Stimulated activated CD4-positive, alpha-beta T cell treated with anti-CD3 and anti-CD28 coated beads, Interleukin-2, amount 100 ng/mL, for 4 hours (primary cell): ENCODE measurements around the gene NCKAP5.

Experiments
- DNase-seq: peaks from one replicate; pipeline ENCODE4 v3.0.0-alpha.2; 2020; ENCODE audit warnings: low read depth

The NCKAP5 gene

DNA sequence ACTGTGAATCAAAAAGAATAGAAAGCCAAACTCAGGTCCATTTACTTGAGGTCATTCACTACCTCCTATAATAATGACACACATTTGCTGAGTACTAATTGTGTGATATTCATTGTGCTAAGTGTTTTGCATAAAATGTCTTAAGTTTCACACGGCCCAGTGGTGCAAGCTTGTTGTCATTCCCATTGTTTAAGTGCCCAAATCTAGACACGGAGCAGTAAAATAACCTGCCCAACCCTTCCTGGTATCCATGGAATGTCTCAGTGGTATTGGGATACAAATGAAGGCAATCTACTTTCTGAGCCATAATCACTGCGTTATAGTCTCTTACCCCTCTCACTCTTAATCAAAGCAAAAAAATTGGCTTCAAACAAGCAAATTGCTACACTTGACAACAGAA, 233.3 kb downstream of the NCKAP5 start:
- no peak for DNase-seq

DNA sequence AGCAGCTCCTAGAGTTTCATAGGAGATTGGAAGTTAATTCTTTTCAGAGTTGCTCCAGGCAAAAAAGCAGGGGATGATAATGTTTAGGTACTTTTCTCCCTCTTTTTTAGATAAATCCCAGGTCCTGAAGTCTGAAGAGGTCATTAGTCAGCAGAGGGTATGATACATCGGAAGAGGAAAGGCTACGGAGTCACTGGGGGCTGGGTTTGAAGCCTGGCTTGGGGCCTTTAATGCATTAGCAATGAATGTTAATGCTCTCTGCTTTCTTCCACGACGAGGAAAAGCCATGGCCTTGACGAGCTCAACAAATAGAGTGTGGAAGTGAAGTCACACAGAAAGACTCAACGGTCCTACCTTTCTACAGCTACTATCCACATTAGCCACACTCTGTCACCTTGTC, 235.1 kb downstream of the NCKAP5 start:
- DNase-seq, result no peak

DNA sequence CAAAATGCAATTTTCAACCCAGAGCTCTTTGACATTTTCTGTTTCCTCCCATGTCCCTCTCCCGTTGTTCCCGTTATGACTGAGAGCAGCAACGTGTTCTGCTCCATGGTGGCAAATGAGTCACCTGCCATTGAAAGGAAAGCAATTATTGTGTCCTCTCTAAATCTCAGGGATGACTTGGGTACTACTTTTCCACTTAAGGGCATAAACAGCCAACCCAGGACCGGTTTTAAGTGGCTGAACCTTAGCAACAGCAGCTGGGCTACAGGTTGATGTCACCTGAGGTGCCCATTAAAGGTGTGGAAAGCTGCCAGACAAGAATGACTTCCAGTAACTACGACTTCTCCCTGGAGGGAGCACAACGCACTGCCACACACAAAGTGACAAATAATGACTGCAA, 236.8 kb downstream of the NCKAP5 start:
- DNase-seq, result no peak

DNA sequence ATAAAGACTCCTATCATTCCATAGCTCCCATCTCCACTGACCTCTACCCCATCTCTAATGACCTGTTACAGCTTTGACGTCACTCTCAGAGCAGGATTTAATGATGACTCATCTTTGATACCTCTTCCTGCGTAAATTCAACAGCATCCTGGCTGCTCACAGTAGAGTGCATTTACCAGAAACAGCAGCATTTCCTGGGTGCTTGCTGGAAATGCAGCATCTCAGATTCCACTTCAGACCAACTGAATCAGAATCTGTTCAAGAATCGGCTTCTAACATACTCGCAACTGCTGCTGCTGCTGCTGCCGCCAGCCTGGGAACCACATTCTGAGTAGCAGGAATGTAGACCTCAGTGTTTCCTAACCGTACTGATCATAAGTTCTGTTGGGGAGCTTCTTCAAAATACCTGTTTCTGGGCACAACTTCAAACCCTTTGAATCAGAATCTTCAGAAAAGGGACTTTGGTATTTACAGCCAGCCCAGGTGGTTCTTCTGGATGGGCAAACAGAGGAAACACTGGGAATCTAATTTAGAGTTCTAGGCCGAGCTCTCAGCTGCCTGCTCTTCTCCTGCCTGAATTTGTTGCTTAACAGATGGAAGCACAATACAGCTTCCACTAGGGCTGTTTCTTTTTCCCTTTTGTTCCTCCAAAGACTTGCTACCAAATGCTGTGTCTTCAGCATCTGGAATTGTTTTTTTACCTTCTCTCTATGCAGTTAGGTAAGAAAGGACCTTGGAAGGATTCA, 241.4 kb downstream of the NCKAP5 start:
- DNase-seq, result no peak

DNA sequence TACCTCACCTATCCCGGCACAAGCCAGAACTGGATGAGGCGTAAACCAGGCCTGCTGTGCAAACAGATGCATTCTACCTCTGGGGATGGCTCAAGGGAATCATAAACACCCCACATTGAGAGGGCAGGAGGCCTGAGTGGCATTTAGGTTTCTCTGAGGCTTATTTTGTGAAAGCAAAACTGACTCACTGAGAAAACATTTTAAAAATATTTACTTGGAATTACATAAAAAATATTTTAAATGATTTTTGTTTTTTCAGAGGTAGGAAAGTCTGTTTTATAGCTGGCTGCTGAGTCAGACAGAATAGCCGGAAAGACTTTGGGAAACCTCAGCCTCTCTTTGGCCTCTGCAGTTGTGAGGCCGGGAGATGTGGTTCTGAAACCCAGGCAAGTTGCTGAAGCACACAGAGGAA, 244.1 kb downstream of the NCKAP5 start:
- DNase-seq, result no peak

DNA sequence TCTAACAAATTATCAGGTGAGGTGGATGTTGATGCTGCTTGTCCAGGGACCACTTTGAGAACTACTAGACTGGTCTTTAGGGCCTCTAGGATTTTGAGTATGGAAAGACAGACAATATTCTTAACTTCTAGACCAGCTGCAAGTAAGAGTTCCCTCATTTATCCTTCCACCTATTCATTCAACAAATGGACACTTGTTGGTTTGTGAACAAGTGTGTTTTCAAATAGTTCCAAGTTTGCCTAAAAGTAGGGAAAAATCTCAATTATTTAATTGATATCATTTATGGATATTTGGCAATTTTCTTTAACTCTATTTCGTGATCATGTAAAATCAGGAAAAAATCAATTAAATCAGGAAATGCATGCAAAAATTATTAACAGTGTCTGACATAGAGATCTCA, 245.4 kb downstream of the NCKAP5 start:
- DNase-seq, result no peak

DNA sequence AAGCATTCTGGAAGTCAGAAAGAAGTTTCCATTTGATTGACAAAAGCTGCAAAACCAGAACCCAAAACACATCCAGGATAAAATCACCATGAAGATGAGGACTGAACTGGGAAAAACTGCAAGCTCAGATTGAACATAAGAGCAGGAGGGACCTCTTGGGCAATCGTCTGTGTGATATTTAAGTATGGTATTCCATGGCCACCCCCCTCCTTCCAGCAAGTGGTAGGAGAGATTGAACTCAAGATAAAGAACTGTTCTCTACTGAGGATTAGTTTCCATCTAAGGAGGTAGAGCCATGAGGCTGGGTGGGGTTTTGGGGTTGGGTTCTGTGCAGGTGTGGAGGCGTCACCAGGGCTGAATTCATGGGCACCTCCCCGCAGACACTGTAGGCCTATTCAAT, 251.1 kb downstream of the NCKAP5 start:
- DNase-seq, result no peak

DNA sequence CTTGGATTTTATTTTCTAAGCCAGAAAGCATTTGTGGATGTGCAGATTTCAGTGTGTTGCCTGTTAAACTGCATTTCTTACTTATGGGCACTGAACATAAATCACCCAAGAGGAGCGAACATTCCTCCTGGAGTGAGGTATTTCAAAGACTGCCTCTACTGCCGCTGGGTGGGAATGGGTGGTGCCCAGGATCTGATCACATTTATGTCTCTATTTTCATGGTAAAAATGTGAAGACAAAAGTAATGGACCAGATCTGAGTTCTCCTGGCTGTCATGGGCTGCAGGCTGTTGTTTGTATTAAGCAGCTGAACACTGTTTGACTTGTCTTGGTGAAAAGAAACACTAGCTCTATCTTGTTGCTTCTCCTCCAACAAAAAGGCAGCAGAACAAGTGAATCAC, 251.7 kb downstream of the NCKAP5 start:
- no peak for DNase-seq

DNA sequence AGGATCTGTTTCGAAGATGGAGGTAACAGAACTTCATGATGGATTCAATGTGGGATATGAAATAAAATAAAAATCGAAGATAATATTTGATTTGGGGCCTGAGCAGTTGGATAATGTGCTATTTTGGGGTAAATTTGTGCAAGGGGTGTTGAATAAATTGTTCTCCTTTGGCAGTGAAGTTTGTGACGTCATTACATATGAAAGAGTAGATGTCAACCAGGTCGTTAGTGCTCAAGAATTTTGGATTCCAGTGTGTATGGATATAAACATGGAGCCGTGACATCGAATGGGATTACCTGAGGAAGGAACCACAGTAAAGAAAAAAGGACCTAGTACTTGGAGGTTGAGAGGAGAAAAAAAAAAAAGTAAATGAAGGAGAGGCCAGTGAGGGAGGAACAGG, 253.0 kb downstream of the NCKAP5 start:
- no peak for DNase-seq

DNA sequence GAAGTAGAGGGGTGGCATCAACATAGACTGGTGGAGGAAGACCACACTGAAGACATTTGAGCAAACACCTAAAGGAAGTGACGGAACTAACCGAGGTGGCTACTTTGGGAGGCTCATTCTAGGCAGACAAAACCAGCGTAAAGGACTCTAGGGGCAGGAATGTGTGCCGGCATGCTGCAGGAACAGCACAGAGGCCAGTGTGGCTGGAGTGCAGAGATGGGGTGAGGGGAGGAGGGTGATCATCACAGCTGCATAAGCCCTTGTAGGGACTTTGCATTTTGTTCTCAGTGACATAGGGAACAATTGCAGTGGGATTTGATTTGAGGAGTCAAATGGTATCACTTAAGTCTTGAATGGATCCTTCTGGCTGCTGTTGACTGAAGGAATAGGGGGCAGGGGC, 253.5 kb downstream of the NCKAP5 start:
- no peak for DNase-seq

DNA sequence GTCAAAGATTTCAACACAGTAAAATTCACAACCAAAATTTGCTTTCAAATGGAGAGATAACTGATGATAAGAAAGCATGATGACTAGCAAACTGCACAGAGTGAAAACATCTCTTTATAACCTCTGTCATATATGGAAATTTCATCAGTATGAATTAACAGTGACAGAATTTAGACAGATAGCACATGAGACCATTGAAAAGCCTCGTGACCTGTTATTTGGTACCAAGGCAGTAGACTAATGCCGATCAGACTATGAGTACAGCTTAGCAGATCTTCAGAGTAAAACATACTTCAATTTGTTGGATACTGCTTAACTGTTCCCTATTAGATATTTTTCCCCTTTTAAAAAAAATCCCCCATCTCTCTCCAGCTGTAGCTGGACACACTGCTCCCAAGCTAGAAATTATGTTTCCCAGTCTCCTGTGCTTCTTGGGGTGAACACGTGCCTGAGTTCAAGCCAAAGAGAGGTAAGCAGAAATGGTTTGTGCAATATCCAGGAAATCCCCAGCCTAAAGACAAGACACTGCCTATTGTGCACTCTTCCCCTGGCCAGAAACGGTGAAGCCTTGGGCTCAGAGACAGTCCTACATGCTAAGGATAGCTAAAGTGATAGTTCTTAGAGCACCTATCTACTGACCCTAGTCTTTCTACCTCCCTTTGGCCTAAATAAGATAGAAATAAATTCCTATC, 256.1 kb downstream of the NCKAP5 start:
- no peak for DNase-seq

DNA sequence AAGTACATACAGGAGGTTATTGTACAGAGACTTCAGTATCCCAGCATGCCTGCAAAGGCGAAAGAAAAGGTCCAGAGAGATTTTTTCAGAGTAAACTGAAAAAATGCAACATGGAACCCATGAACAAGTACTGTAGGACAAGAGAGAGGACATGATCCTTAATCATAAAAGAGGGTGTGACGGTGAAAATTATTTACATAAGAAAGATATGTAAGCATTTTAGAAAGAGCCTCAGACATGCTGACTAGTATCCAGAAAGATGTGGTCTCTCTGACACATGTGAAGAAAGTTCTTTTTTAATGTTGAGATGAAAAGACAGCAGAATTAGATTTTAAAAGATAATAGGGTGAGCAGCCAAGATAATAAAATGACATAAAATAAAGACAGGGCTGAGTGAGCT, 262.0 kb downstream of the NCKAP5 start:
- DNase-seq, result no peak

DNA sequence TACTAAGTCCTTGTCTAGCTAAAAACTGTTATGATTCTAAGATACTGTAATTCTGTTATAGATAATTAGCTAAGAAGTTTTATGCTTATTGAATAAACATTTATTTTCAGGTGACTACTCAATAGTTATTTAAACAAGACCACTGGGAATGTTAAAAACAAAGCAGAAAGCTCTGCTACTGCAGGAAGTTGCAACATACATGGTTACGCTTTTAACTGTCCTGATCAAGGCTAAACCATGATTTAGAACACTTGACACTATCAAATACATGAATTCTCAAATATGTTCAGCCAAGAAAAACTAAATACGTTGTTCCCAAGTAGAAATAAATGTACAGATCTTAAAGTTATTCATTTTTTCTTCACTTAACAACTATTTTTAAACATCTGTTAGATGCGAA, 263.9 kb downstream of the NCKAP5 start:
- DNase-seq, result no peak

DNA sequence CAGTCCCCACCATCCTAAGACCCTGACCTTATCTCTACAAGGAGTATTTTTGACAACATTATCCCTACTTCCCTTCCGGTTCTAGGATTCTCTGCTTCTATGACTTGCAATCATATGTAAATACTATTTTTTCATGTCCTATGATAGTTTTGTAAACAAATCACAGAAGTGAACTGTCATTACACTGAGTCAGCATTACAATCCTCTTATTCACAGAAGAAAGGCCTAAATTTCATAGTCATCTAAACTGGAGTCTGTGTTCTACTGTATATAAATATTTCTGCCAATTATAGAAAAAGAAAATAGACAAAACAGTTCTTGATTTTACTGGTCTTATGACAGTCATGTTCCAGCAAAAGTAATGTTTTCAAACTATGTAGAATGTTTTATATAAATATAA, 265.1 kb downstream of the NCKAP5 start:
- no peak for DNase-seq

DNA sequence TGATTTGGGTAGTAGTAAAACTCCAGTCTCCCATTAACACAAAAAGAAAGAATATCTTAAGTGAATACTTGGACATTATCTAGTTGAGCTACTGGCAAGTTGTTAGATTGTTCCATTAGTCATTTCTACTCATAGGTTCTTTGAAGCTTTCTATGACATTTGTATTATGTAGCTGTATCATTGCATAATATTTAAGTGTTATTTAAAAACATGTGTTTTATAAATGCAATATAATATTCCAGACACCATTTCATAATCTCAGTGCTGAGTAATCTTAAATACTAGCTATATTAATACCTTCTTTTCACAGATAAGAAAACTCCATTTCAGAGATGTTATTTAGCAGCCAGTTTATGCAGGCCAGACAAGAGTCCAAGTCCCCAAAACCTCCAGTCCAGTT, 271.9 kb downstream of the NCKAP5 start:
- DNase-seq, result no peak

DNA sequence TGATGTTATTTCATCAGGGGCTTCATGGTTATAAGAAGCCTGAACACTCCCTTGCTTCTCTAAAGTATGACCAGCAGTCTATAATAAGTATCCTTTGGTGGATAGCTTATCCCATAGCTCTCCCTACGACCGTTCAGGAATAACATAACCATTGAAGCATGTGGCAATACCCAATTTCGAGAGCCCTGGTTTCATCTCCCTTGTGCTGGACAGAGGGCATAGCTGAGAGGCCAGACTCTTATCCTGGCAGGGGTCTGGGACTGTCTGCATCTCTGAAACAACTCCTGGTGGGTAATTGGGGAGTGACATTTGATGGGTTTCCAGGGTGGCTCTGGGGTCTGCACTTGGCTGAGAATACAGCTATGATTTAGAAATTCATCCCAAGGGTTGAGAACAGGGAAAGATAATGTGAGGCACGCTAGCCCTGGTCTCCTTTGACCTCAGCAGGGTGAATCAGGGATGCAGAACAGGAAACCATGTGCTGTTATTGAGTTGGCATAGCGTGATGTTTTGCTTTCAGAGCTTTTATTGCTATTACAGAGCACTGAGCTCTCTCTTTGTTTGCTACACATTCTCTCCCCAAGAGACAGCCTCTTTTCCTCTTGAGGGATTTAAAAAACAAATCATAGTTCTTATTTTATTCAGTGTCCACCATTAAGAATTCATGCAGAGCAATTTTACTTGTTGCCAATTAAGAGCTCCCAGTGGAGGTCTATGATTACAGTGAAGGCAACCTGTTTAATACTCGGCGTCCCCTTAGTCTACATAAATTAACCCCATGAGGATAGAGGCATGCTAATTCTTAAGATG, 274.5 kb downstream of the NCKAP5 start:
- no peak for DNase-seq

DNA sequence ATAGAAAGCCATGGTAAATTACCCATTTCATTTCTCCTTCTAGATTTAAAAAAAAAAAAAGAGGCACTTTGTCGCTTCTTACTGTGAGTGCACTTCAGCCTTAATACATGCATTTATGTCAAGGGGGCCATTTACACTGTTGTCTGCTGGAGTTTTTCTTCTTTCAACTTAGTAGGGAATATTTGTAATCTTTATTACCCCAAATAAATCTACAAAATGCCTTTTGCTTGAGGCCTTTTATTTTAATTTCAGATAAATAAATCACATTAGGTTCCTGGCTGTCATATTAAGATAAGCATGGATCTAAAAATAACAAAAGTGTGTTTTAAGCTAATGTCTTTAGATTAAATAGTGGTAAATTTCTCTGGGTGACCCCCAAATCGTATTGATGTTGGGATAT, 276.0 kb downstream of the NCKAP5 start:
- no peak for DNase-seq

DNA sequence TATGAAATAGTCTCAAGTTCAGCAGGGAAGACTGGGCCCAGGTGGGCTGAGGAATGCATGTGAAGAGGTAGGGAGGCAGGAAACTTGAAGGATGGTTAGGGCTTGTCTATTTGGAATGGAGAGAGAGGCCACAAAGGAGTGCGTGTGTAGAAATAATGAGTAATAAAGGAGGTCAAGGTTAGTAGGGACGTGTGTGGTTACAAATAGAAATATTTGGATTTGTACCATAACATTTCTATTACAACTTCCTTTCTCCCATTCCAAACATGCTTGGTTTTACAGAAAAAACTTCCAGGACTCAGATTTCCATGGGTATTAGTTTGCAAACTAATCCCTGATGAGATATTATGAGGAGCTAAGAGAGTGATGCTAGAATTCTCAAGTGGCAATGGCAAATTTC, 280.6 kb downstream of the NCKAP5 start:
- DNase-seq, result no peak

DNA sequence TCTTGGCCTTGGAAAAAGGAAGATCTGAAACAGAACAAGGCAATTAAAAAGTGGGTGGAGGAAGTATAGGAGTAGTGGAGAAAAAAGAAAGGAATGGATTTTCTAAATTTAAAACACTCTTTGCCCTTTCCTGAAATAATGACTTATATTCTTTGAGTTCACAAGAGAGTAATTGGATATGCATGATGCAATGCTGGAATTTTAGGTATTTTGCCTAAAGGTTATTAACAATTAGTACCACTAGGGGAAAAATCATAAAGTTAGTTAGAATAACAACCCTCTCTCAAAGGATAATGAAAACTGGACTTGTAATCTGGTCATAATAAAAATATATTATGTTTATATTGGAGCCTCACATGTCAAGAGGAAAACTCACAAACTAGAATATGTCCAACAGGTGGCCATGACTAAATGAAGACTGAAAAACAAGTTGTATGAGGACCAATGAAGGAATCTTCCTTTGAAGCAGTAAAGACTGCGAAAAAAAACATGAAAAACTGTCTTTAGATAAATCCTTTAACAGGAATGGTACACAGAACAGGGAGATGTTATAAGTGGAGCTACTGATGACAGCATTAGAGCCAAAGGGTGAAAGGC, 281.8 kb downstream of the NCKAP5 start:
- DNase-seq, result no peak

DNA sequence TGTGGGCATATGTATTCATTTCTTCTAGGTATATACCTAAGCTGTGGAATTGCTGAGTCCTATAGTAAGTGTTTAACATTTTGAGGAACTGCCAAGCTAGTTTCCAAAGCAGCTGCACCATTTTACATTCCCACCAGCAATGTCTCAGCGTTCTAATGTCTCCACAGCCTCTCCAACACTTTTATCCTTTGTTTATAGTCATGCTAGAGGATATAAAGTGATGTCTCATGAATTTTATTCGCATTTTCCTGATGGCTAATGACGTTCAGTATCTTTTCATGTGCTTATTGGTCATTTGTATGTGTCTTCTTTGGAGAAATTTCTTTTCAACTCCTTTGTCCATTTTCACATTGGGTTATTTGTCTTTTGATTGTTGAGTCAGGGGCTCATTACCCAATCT, 295.2 kb downstream of the NCKAP5 start:
- DNase-seq, result no peak

DNA sequence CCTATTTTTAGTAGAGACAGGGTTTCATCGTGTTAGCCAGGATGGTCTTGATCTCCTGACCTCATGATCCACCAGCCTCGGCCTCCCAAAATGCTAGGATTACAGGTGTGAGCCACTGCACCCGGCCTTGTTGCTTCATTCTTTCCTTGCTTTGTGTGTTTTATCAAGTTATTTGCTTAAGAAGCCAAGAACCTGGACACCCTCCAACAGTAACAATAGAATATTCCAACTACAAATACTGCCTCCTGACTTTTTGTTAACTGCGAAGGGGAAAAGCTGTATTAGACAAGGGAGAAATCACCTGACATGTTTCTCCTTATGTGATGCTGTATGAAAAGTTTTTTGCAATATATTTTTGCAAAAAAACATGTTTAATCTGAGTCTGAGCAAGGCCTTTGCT, 297.2 kb downstream of the NCKAP5 start:
- no peak for DNase-seq

DNA sequence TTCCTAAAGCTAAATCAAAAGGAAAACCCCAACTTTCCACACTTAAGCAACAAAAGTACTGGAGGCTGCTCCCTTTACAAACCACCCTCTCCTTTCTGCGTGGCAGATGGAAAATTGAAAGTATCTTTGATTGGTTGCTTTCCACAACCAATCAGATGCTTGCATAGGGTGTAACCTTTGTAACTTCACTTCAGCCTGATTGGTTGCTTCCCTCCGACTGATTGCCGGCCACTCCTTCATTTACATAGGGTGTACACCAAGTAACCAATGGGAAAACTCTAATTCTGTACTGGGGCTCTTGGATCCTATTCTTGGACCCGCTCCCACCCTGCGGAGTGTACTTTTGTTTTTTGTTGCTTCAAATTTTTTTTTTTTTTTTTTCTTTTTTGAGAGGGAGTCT, 297.7 kb downstream of the NCKAP5 start:
- no peak for DNase-seq
